VCaP (cell line): Measurements from ENCODE around the gene GCSAM.

Source experiments
- H3K27ac ChIP-seq: fragments of 450-650 bp; 2 replicates; pipeline ENCODE4 v1.5.1; 2017
- TF ChIP-seq, protein P1 (sequence below): fragments of 450-650 bp; conservative IDR thresholded peaks from 2 replicates; pipeline ENCODE4 v1.5.1; 2017; ENCODE audit warnings: mild to moderate bottlenecking, moderate library complexity

Gene GCSAM

DNA sequence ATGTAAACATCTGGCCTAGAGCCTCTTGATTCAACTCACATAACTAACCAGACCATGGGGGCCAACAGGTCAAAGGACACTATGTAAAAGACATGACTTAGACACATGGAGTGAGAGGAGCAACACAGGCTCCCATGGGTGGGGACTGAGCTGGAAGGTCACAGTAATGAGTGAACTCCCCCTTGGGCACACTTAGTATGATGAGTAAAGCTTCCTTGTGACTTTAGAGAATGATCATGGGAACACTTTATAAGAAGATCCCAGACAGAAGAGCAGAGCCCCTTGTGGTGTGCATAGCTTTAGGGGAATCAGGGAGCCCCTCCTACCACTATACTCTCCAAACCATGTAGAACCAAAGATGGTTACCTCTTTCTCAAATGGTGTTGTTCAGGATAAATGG, 10.2 kb downstream of the GCSAM start:
- TF ChIP-seq, protein P1, sequence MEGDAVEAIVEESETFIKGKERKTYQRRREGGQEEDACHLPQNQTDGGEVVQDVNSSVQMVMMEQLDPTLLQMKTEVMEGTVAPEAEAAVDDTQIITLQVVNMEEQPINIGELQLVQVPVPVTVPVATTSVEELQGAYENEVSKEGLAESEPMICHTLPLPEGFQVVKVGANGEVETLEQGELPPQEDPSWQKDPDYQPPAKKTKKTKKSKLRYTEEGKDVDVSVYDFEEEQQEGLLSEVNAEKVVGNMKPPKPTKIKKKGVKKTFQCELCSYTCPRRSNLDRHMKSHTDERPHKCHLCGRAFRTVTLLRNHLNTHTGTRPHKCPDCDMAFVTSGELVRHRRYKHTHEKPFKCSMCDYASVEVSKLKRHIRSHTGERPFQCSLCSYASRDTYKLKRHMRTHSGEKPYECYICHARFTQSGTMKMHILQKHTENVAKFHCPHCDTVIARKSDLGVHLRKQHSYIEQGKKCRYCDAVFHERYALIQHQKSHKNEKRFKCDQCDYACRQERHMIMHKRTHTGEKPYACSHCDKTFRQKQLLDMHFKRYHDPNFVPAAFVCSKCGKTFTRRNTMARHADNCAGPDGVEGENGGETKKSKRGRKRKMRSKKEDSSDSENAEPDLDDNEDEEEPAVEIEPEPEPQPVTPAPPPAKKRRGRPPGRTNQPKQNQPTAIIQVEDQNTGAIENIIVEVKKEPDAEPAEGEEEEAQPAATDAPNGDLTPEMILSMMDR, result no peak
- H3K27ac ChIP-seq, result no peak overlapping the region

- H3K27ac ChIP-seq, result no peak overlapping the region
- TF ChIP-seq, protein P1, result no peak
Measured at GRCh38 chr3:112121577-112122547, 11.2 kb downstream of the GCSAM start.

DNA sequence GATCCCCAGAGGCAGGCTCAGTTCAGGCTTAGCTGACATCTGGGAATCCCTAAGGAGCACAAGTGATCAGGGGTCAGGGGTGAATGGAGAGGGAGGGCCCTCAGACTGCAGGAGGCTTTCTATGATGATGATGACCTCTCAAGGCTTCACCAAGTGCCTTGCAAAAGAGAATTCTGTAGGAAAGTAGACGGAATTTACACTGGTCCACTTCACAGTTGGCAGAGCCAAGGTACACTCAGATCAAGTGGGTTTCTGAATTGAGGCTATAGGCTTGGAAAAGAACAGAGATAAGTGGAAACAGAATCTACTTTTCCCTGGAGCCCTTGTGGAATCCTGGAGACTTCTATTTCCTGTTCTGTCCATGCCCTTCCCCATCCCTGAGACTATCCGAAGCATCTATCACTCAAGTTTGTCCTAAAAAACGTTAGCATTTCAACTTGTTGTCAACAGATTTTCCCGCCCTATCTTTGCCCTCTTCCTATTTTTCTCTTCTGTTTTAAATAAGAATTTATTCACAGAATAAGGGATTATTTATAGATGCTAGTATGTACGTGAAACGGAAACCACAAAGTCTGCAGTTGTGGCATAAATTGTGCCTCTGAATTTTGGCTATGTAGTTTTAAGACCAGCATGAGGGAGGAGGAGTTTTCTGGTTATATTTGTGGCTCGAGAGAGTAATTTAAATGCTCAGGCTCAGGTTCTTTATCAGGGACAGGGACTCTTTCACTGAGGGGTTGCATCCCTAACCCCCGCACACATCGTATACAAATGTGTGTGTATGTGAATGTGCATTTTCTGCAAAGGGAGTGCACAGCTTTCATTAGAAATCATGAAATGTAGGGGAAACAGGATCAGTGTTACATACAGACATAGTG, 12.8 kb downstream of the GCSAM start:
- H3K27ac ChIP-seq, result no peak overlapping the region
- TF ChIP-seq, protein P1, result no peak

- H3K27ac ChIP-seq, result no peak overlapping the region
- TF ChIP-seq, protein P1, result no peak
Measured at GRCh38 chr3:112117841-112118571, 15.0 kb downstream of the GCSAM start.

GRCh38 chr3:112117415-112117814, 15.6 kb downstream of the GCSAM start:
- no peak overlapping the region for H3K27ac ChIP-seq
- TF ChIP-seq, protein P1, result no peak

DNA sequence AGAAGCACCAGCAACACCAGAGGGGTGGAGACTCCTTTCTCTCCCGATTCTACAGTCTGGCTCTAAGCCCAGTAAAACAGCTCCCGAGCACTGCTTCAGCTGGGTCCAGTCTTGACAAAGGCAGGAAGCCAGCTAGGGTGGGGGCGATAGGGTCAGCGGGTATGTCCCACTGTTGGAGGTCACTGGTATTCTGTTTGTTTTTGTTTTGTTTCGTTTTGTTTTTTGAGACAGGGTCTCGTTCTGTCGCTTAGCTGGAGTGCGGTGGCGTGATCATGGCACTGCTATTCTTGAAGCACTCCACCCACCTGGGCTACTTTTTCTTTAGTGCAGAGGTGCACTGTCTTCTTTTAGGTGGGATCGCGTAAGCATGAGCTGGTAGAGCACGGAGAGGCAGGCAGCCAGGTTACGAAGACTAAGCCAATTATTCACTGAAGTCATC, 16.3 kb downstream of the GCSAM start:
- TF ChIP-seq, protein P1, result no peak
- H3K27ac ChIP-seq, result no peak overlapping the region; the same call in 1 of the 2 replicates
